Neuronal stem cell (in vitro differentiated cells): Measurements from ENCODE around the gene ANXA1.

Experiments used
- DNase-seq: peaks from one replicate; pipeline ENCODE4 v3.0.0-alpha.2; 2013; ENCODE audit warnings: low spot score
- H2AFZ ChIP-seq: one replicate; pipeline ENCODE4 v1.6.1; 2013; ENCODE audit warnings: mild to moderate bottlenecking, low read length, inconsistent platforms
- H2AK5ac ChIP-seq: 2 replicates; pipeline ENCODE4 v1.6.1; 2013; ENCODE audit warnings: low read depth, mild to moderate bottlenecking, inconsistent platforms, low read length, moderate library complexity, mixed read lengths
- H2BK120ac ChIP-seq: 2 replicates; pipeline ENCODE4 v1.6.1; 2013; ENCODE audit warnings: low read depth, mild to moderate bottlenecking, inconsistent platforms, low read length, moderate library complexity, mixed read lengths
- H2BK12ac ChIP-seq: one replicate; pipeline ENCODE4 v1.6.1; 2013; ENCODE audit warnings: low read length, inconsistent platforms
- H2BK15ac ChIP-seq: 2 replicates; pipeline ENCODE4 v1.6.1; 2013; ENCODE audit warnings: mild to moderate bottlenecking, low read length, inconsistent platforms, mixed read lengths
- H2BK5ac ChIP-seq: one replicate; pipeline ENCODE4 v1.6.1; 2013; ENCODE audit warnings: inconsistent platforms, mild to moderate bottlenecking, low read length, moderate library complexity
- H3K14ac ChIP-seq: one replicate; pipeline ENCODE4 v1.6.1; 2013; ENCODE audit warnings: low read length, inconsistent platforms
- H3K18ac ChIP-seq: 2 replicates; pipeline ENCODE4 v1.6.1; 2013; ENCODE audit warnings: low read length, inconsistent platforms
- H3K23ac ChIP-seq: 2 replicates; pipeline ENCODE4 v1.6.1; 2013; ENCODE audit warnings: low read depth, mild to moderate bottlenecking, mixed read lengths, low read length, inconsistent platforms; ENCODE audit not compliant: poor library complexity
- H3K27ac ChIP-seq: replicated peaks from 3 replicates; pipeline ENCODE4 v1.5.1; 2013; ENCODE audit warnings: low read length, inconsistent platforms
- H3K27me3 ChIP-seq, 3 experiments: 2 replicates each; pipeline ENCODE4 v1.6.1; 2013; ENCODE audit warnings: low read length in 3 of 3, mild to moderate bottlenecking in 2 of 3, inconsistent platforms in 1 of 3, low read depth in 1 of 3, mixed read lengths in 1 of 3, moderate library complexity in 1 of 3; ENCODE audit not compliant: control insufficient read depth in 3 of 3, insufficient read depth in 3 of 3
- H3K36me3 ChIP-seq, 2 donors: replicated peaks in 1 of 2; 2 replicates each; pipeline ENCODE4 v1.6.1; 2013; ENCODE audit warnings: low read length in 2 of 2; ENCODE audit not compliant: control insufficient read depth in 2 of 2, insufficient read depth in 2 of 2
- H3K4ac ChIP-seq: 2 replicates; pipeline ENCODE4 v1.6.1; 2013; ENCODE audit warnings: inconsistent platforms, mild to moderate bottlenecking, low read length, moderate library complexity
- H3K4me1 ChIP-seq, 2 donors: 1 replicate in 1 of 2; 2 replicates in 1 of 2; pipeline ENCODE4 v1.6.1; 2013; ENCODE audit warnings: low read length in 2 of 2, low read depth in 1 of 2; ENCODE audit not compliant: control insufficient read depth in 2 of 2, insufficient read depth in 1 of 2
- H3K4me2 ChIP-seq: one replicate; pipeline ENCODE4 v1.6.1; 2013; ENCODE audit warnings: mild to moderate bottlenecking, low read length, inconsistent platforms; ENCODE audit not compliant: insufficient read depth, poor library complexity, severe bottlenecking
- H3K4me3 ChIP-seq, 2 donors: 2 replicates each; pipeline ENCODE4 v1.5.1; 2013; ENCODE audit warnings: low read length in 2 of 2, mild to moderate bottlenecking in 2 of 2, inconsistent platforms in 1 of 2, moderate library complexity in 1 of 2
- H3K79me1 ChIP-seq: one replicate; pipeline ENCODE4 v1.6.1; 2013; ENCODE audit warnings: low read depth, mild to moderate bottlenecking, inconsistent platforms, low read length, moderate library complexity
- H3K9ac ChIP-seq: one replicate; pipeline ENCODE4 v1.6.1; 2013; ENCODE audit warnings: mild to moderate bottlenecking, low read depth, low read length, inconsistent platforms; ENCODE audit not compliant: poor library complexity
- H3K9me3 ChIP-seq, 2 donors: replicated peaks in 1 of 2; 2 replicates each; pipeline versions ENCODE3 to v1.6.1; 2013; ENCODE audit warnings: low read length in 2 of 2, mild to moderate bottlenecking in 2 of 2, inconsistent platforms in 1 of 2, low read depth in 1 of 2, mixed read lengths in 1 of 2, moderate library complexity in 1 of 2; ENCODE audit not compliant: control insufficient read depth in 2 of 2, insufficient read depth in 1 of 2
- H4K8ac ChIP-seq: one replicate; pipeline ENCODE4 v1.6.1; 2013; ENCODE audit warnings: low read depth, mild to moderate bottlenecking, inconsistent platforms, low read length, moderate library complexity
- H4K91ac ChIP-seq: one replicate; pipeline ENCODE4 v1.6.1; 2013; ENCODE audit warnings: low read length, low read depth, mild to moderate bottlenecking, inconsistent platforms; ENCODE audit not compliant: poor library complexity
- WGBS, 2 donors: extraction: QIAGEN DNeasy Blood & Tissue Kit; methylation state at CpG; one replicate each; pipeline ENCODE4 v1.1.7; 2013; ENCODE audit warnings: missing lambda C conversion rate in 2 of 2, mixed read lengths in 1 of 2; ENCODE audit not compliant: insufficient read length in 2 of 2, insufficient replicate concordance in 1 of 2; ENCODE audit errors: extremely low coverage in 2 of 2; 5-methylcytosine and 5-hydroxymethylcytosine counted together

Gene ANXA1

GRCh38 chr9:73133921-73134407 lies 17.7 kb upstream of the ANXA1 start:
- Histone ChIP-seq H2AFZ (peak overlapping the region; percentile 37), H2BK120ac (no peak overlapping the region), H2BK12ac (no peak overlapping the region), H3K79me1 (no peaks in the 10 kb centered on the region), H2BK5ac (no peak overlapping the region), H2AK5ac (no peak overlapping the region), H2BK15ac (no peak overlapping the region), H4K91ac (no peak overlapping the region), H4K8ac (no peak overlapping the region), H3K36me3 (no peaks in the 10 kb centered on the region), H3K18ac (no peak overlapping the region), H3K9me3 (peaks cover 0 to 2% of the 10 kb centered on the region in 2 donors), H3K4me1 (peaks cover 3 to 14% of the 10 kb centered on the region in 2 donors), H3K14ac (no peak overlapping the region), H3K23ac (no peak overlapping the region), H3K9ac (no peak overlapping the region), H3K4me2 (no peak overlapping the region), H3K27ac (no peak overlapping the region), H3K4me3 (no peak overlapping the region), H3K27me3 (no peaks in the 10 kb centered on the region), H3K4ac (no peak overlapping the region)
- DNase-seq, result no peak
- WGBS, 2 donors, result no CpG with 5 or more reads among the region's 2 CpGs

DNA sequence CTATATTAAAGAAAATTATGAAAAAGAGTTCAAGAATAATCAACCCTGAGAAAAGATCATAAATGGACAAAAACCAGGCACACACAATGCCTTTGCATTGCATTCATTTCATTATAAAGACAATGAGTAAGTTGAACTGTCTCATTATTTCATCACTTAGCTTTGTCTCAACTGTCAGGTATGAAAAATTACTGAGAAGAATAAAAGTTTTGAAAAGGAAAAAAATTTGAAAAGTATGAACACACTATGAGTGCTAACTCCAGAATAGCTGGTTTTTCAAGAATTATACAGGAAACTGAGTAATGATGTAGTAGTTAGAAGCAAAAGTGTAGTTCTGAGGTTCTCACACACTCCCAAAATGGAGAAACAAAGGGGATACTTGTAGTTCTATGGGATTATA lies 16.3 kb upstream of the ANXA1 start:
- H3K27ac ChIP-seq, result no peak overlapping the region
- no peak overlapping the region for H4K8ac ChIP-seq
- H2BK12ac ChIP-seq, result no peak overlapping the region
- peaks cover 3 to 14% of the 10 kb centered on the region in 2 donors for H3K4me1 ChIP-seq
- no peak overlapping the region for H2BK5ac ChIP-seq
- DNase-seq, result no peak
- no peak overlapping the region for H4K91ac ChIP-seq
- no peak overlapping the region for H3K4me2 ChIP-seq
- no peak overlapping the region for H2AFZ ChIP-seq
- H3K4ac ChIP-seq, result no peak overlapping the region
- no peak overlapping the region for H2AK5ac ChIP-seq
- H2BK120ac ChIP-seq, result no peak overlapping the region
- H3K23ac ChIP-seq, result no peak overlapping the region
- no peak overlapping the region for H3K14ac ChIP-seq
- no peak overlapping the region for H2BK15ac ChIP-seq
- no peak overlapping the region for H3K9ac ChIP-seq
- H3K27me3 ChIP-seq, result no peaks in the 10 kb centered on the region
- H3K9me3 ChIP-seq, result peaks cover 0 to 2% of the 10 kb centered on the region in 2 donors
- H3K79me1 ChIP-seq, result no peaks in the 10 kb centered on the region
- no peak overlapping the region for H3K18ac ChIP-seq
- no peaks in the 10 kb centered on the region for H3K36me3 ChIP-seq
- H3K4me3 ChIP-seq, result no peak overlapping the region

- Histone ChIP-seq H2BK120ac (no peak overlapping the region), H2BK15ac (no peak overlapping the region), H3K27ac (no peak overlapping the region), H3K9me3 (peaks cover 0 to 2% of the 10 kb centered on the region in 2 donors), H3K4me2 (no peak overlapping the region), H3K4me1 (peaks cover 3 to 7% of the 10 kb centered on the region in 2 donors), H4K8ac (no peak overlapping the region), H3K18ac (no peak overlapping the region), H3K9ac (no peak overlapping the region), H2BK12ac (no peak overlapping the region), H3K79me1 (no peaks in the 10 kb centered on the region), H3K4ac (no peak overlapping the region), H3K27me3 (no peaks in the 10 kb centered on the region), H3K36me3 (no peaks in the 10 kb centered on the region), H2BK5ac (no peak overlapping the region), H2AK5ac (no peak overlapping the region), H3K4me3 (no peak overlapping the region), H3K23ac (no peak overlapping the region), H4K91ac (no peak overlapping the region), H3K14ac (no peak overlapping the region), H2AFZ (peak overlapping the region; percentile 37)
- WGBS, 2 donors, result 100% methylated on average over 1 of the region's 4 CpGs; no CpG with 5 or more reads in 1 of the 2 donors
- DNase-seq, result no peak
These were observed 14.3 kb upstream of the ANXA1 start for GRCh38 chr9:73137286-73137899.

GRCh38 chr9:73137914-73138313 lies 13.8 kb upstream of the ANXA1 start:
- no peak overlapping the region for H2BK12ac ChIP-seq
- no peak overlapping the region for H3K18ac ChIP-seq
- H3K36me3 ChIP-seq, result no peaks in the 10 kb centered on the region
- no peaks in the 10 kb centered on the region for H3K79me1 ChIP-seq
- no peak overlapping the region for H3K4me3 ChIP-seq
- H3K9ac ChIP-seq, result no peak overlapping the region
- no peak overlapping the region for H4K8ac ChIP-seq
- no peak overlapping the region for H3K4me2 ChIP-seq
- H2BK120ac ChIP-seq, result no peak overlapping the region
- no peak overlapping the region for H3K23ac ChIP-seq
- WGBS, 2 donors, result no CpG with 5 or more reads among the region's 2 CpGs
- H3K27ac ChIP-seq, result no peak overlapping the region
- H3K14ac ChIP-seq, result no peak overlapping the region
- H4K91ac ChIP-seq, result no peak overlapping the region
- H2AFZ ChIP-seq, result no peak overlapping the region
- H2BK15ac ChIP-seq, result no peak overlapping the region
- DNase-seq, result no peak
- H3K4ac ChIP-seq, result no peak overlapping the region
- H3K9me3 ChIP-seq, result peaks cover 0 to 2% of the 10 kb centered on the region in 2 donors
- peaks cover 3 to 7% of the 10 kb centered on the region in 2 donors for H3K4me1 ChIP-seq
- H2AK5ac ChIP-seq, result no peak overlapping the region
- H2BK5ac ChIP-seq, result no peak overlapping the region
- no peaks in the 10 kb centered on the region for H3K27me3 ChIP-seq
